ENCODE results near the gene IFT81.
"Not testable (repeated sequence)": the region's sequence is repeated elsewhere in the genome, so short reads cannot be mapped to it uniquely, and the experiment has no call there.

The IFT81 gene

DNA sequence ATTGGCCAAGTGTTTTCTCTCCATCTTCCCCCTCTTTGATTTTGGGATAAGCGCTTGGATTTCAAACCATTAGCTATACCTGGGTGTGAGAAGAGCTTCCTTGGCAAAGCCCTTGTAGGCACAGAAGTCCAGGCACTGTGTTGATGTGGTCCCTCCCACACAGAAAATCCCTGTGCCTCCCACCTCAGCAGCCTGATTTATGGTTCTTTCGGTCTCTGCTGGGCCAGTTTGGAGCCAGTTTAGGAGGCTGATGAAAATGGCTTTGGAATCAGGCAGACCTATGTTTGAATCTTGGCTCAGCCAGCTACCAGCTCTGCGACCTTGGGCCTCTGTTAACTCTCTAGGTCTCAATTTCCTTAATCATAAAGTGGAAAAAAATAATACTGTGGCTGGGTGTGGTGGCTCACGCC lies 9.6 kb upstream of the IFT81 start:
- Histone ChIP-seq H3K9me3 (replicated peaks; ENCODE audit: insufficient read depth, low read length) (no peaks in the 10 kb centered on the region), H3K27me3 (replicated peaks; ENCODE audit: insufficient read depth, low read length) (no peaks in the 10 kb centered on the region), H3K4me2 (ENCODE audit: low read depth, low read length) (no peak overlapping the region), H4K20me1 (ENCODE audit: insufficient read depth, low read length) (no peaks in the 10 kb centered on the region), H3K4me1 (ENCODE audit: low read length) (no peaks in the 10 kb centered on the region), H3K4me3 (ENCODE audit: low read length) (no peak overlapping the region), H3K27ac (ENCODE audit: low read length) (no peak overlapping the region), H3K36me3 (replicated peaks; ENCODE audit: insufficient read depth, low read length) (no peaks in the 10 kb centered on the region), H2AFZ (ENCODE audit: low read length) (no peak overlapping the region), H3K9ac (ENCODE audit: low read length) (no peak overlapping the region), H3F3A (ENCODE audit: insufficient read depth, low read length) (no peaks in the 10 kb centered on the region), H3K79me2 (ENCODE audit: low read length) (no peaks in the 10 kb centered on the region), H3K9me2 (replicated peaks; ENCODE audit: insufficient read depth, low read length) (no peaks in the 10 kb centered on the region)
- TF ChIP-seq, protein P1, sequence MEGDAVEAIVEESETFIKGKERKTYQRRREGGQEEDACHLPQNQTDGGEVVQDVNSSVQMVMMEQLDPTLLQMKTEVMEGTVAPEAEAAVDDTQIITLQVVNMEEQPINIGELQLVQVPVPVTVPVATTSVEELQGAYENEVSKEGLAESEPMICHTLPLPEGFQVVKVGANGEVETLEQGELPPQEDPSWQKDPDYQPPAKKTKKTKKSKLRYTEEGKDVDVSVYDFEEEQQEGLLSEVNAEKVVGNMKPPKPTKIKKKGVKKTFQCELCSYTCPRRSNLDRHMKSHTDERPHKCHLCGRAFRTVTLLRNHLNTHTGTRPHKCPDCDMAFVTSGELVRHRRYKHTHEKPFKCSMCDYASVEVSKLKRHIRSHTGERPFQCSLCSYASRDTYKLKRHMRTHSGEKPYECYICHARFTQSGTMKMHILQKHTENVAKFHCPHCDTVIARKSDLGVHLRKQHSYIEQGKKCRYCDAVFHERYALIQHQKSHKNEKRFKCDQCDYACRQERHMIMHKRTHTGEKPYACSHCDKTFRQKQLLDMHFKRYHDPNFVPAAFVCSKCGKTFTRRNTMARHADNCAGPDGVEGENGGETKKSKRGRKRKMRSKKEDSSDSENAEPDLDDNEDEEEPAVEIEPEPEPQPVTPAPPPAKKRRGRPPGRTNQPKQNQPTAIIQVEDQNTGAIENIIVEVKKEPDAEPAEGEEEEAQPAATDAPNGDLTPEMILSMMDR (IDR thresholded peaks at IDR 0.05; ENCODE audit: low read length), result no peak
- TF ChIP-seq EZH2 (optimal IDR thresholded peaks at IDR 0.05; ENCODE audit: low read depth, low read length) (no peak), EZH2phosphoT487 (IDR thresholded peaks at IDR 0.05; ENCODE audit: low read length) (no peak)
- no peak for DNase-seq

DNA sequence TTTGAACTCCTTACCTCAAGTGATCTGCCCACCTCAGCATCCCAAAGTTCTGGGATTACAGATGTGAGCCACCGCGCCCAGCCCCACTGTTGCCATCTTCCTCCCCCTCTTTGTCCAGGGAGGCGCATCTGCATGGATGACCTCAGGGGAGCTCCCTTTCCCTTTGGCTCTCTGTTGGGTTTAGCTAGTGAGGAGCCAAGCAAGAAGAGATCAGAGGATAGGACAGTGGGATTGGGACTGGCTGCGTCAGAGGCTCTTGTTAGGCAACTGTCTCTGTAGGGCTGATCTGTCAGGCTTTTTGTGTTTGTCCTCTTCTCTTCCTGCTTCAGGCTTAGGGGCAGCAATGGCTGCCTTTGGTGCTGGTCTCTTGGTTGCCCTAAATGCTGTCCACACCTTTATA lies 8.5 kb upstream of the IFT81 start:
- Histone ChIP-seq H3K4me3 (ENCODE audit: low read length) (no peak overlapping the region), H3K27ac (ENCODE audit: low read length) (no peak overlapping the region), H2AFZ (ENCODE audit: low read length) (no peak overlapping the region), H3K9me3 (replicated peaks; ENCODE audit: insufficient read depth, low read length) (no peaks in the 10 kb centered on the region), H3K36me3 (replicated peaks; ENCODE audit: insufficient read depth, low read length) (no peaks in the 10 kb centered on the region), H3F3A (ENCODE audit: insufficient read depth, low read length) (no peaks in the 10 kb centered on the region), H3K4me1 (ENCODE audit: low read length) (no peaks in the 10 kb centered on the region), H4K20me1 (ENCODE audit: insufficient read depth, low read length) (no peaks in the 10 kb centered on the region), H3K9ac (ENCODE audit: low read length) (no peak overlapping the region), H3K27me3 (replicated peaks; ENCODE audit: insufficient read depth, low read length) (no peaks in the 10 kb centered on the region), H3K9me2 (replicated peaks; ENCODE audit: insufficient read depth, low read length) (no peaks in the 10 kb centered on the region), H3K4me2 (ENCODE audit: low read depth, low read length) (no peak overlapping the region), H3K79me2 (ENCODE audit: low read length) (no peaks in the 10 kb centered on the region)
- DNase-seq, result no peak
- TF ChIP-seq EZH2 (optimal IDR thresholded peaks at IDR 0.05; ENCODE audit: low read depth, low read length) (no peak), EZH2phosphoT487 (IDR thresholded peaks at IDR 0.05; ENCODE audit: low read length) (no peak)
- TF ChIP-seq, protein P1 (IDR thresholded peaks at IDR 0.05; ENCODE audit: low read length), result no peak

DNA sequence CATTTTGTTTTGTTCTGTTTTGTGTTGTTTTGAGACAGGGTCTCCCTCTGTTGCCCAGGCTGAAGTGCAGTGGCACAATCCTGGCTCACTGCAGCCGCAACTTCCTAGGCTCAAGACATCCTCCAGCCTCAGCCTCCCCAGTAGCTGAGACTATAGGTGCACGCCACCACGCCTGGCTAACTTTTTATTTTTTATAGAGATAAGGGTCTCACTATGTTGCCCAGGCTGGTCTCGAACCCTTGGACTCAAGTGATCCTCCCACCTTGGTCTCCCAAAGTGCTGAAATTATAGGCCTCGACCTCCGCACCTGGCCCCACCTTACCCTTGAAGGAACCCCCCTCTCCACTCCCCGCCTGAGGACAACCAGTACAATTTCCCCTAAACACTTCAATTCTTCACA lies 7.5 kb upstream of the IFT81 start:
- no peak for DNase-seq
- TF ChIP-seq, protein P1 (IDR thresholded peaks at IDR 0.05; ENCODE audit: low read length), result no peak
- no peak for TF ChIP-seq EZH2 (optimal IDR thresholded peaks at IDR 0.05; ENCODE audit: low read depth, low read length)
- TF ChIP-seq EZH2phosphoT487 (IDR thresholded peaks at IDR 0.05; ENCODE audit: low read length), result no peak
- Histone ChIP-seq H3K9me3 (replicated peaks; ENCODE audit: insufficient read depth, low read length) (no peaks in the 10 kb centered on the region), H3K9ac (ENCODE audit: low read length) (no peak overlapping the region), H2AFZ (ENCODE audit: low read length) (no peak overlapping the region), H3K4me3 (ENCODE audit: low read length) (no peak overlapping the region), H3F3A (ENCODE audit: insufficient read depth, low read length) (no peaks in the 10 kb centered on the region), H3K27ac (ENCODE audit: low read length) (no peak overlapping the region), H3K4me2 (ENCODE audit: low read depth, low read length) (no peak overlapping the region), H3K27me3 (replicated peaks; ENCODE audit: insufficient read depth, low read length) (no peaks in the 10 kb centered on the region), H3K9me2 (replicated peaks; ENCODE audit: insufficient read depth, low read length) (no peaks in the 10 kb centered on the region), H3K79me2 (ENCODE audit: low read length) (no peaks in the 10 kb centered on the region), H3K36me3 (replicated peaks; ENCODE audit: insufficient read depth, low read length) (no peaks in the 10 kb centered on the region), H3K4me1 (ENCODE audit: low read length) (no peaks in the 10 kb centered on the region), H4K20me1 (ENCODE audit: insufficient read depth, low read length) (no peaks in the 10 kb centered on the region)

DNA sequence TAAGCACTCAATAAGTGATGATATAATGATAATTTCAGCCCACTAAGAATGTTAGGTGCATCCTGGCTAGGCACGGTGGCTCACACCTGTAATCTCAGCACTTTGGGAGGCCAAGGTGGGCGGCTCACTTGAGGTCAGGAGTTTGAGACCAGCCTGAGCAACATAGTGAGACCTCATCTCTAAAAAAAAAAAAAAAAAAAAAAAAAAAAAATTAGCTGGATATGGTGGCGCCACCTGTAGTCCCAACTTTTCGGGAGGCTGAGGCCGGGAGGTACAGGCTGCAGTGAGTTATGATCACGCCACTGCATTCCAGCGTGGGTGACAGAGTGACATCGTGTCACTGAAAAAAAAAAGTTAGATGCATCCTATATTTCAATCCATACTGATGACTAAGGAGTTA lies 6.9 kb upstream of the IFT81 start:
- not testable (repeated sequence) for H3K27ac ChIP-seq (ENCODE audit: low read length); H3K4me3 ChIP-seq (ENCODE audit: low read length); H4K20me1 ChIP-seq (ENCODE audit: insufficient read depth, low read length); H3K9ac ChIP-seq (ENCODE audit: low read length); H3K36me3 ChIP-seq (replicated peaks; ENCODE audit: insufficient read depth, low read length); H3K4me1 ChIP-seq (ENCODE audit: low read length); H3K79me2 ChIP-seq (ENCODE audit: low read length); DNase-seq; H3K9me3 ChIP-seq (replicated peaks; ENCODE audit: insufficient read depth, low read length); H3K9me2 ChIP-seq (replicated peaks; ENCODE audit: insufficient read depth, low read length); H3K4me2 ChIP-seq (ENCODE audit: low read depth, low read length); H3K27me3 ChIP-seq (replicated peaks; ENCODE audit: insufficient read depth, low read length); H2AFZ ChIP-seq (ENCODE audit: low read length); H3F3A ChIP-seq (ENCODE audit: insufficient read depth, low read length)
